Measurements from ENCODE around the gene RUFY4.

Gene RUFY4

DNA sequence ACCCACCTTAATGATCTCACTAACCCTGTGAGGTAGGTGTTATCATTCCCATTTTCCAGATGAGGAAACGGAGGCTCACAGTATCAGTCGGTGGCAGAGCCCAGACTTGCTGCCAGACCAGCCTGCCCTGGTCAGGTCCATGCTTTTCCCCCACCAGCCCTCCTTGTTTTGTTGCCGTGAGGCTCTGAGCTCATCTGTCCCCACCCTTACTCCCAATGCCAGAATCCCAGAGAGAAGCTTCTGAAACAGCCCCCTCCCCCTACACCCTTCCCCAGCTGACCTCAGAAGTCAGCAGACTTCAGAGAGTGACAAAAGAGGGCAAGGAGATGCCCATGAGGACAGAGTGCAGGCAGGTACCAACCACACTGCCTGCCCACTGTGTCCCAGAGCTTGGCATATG is 45.4 kb upstream of the RUFY4 start:
- H3K27ac ChIP-seq (ENCODE audit: low read length), result no peak overlapping the region
- H3K27me3 ChIP-seq (ENCODE audit: low read depth, low read length), result no peaks in the 10 kb centered on the region
- H2AFZ ChIP-seq (ENCODE audit: low read depth, low read length), result no peak overlapping the region
- H3K9me3 ChIP-seq (ENCODE audit: insufficient read depth, low read length), result no peaks in the 10 kb centered on the region
- no peaks in the 10 kb centered on the region for H3K36me3 ChIP-seq (replicated peaks; ENCODE audit: low read depth, low read length)
- no peaks in the 10 kb centered on the region for H4K20me1 ChIP-seq (ENCODE audit: insufficient read depth, low read length)
- TF ChIP-seq EZH2phosphoT487 (IDR thresholded peaks at IDR 0.05; ENCODE audit: low read depth) (no peak), CTCF (IDR thresholded peaks at IDR 0.05; ENCODE audit: low read depth, low read length) (no peak)
- H3K9ac ChIP-seq (ENCODE audit: low read length), result no peak overlapping the region
- no peak overlapping the region for H3K4me2 ChIP-seq (ENCODE audit: low read length)
- H3K4me1 ChIP-seq (ENCODE audit: low read length), result peaks cover 5% of the 10 kb centered on the region
- H3K79me2 ChIP-seq (ENCODE audit: low read length), result no peaks in the 10 kb centered on the region
- H3K4me3 ChIP-seq (ENCODE audit: low read length), result no peak overlapping the region

GRCh38 chr2:218024336-218024735 is 44.7 kb upstream of the RUFY4 start:
- Histone ChIP-seq H3K9me3 (ENCODE audit: insufficient read depth, low read length) (no peaks in the 10 kb centered on the region), H3K4me3 (ENCODE audit: low read length) (no peak overlapping the region), H2AFZ (ENCODE audit: low read depth, low read length) (no peak overlapping the region), H3K27me3 (ENCODE audit: low read depth, low read length) (no peaks in the 10 kb centered on the region), H4K20me1 (ENCODE audit: insufficient read depth, low read length) (no peaks in the 10 kb centered on the region), H3K4me2 (ENCODE audit: low read length) (no peak overlapping the region), H3K4me1 (ENCODE audit: low read length) (peaks cover 2% of the 10 kb centered on the region), H3K27ac (ENCODE audit: low read length) (no peak overlapping the region), H3K9ac (ENCODE audit: low read length) (no peak overlapping the region), H3K36me3 (replicated peaks; ENCODE audit: low read depth, low read length) (no peaks in the 10 kb centered on the region), H3K79me2 (ENCODE audit: low read length) (no peaks in the 10 kb centered on the region)
- TF ChIP-seq EZH2phosphoT487 (IDR thresholded peaks at IDR 0.05; ENCODE audit: low read depth) (no peak), CTCF (IDR thresholded peaks at IDR 0.05; ENCODE audit: low read depth, low read length) (no peak)

DNA sequence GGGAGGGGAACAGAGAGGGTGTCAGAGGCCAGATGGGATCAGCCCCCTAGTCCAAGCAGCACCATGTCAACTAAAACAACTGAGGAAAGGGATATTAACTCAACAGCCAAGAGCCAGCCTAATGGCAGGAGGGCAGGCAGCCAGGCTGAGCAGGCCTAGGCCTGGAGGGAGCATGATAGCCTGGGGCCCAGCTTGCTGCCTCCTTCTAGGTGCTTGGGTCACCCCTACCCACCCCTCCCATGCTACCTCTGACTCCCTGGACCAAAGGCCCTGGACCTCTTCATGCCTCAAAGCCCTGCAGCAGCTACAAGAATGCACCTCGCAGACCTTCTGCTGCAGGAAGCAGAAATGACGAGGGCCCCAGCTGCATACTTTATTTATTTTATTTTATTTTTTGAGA is 44.2 kb upstream of the RUFY4 start:
- TF ChIP-seq CTCF (IDR thresholded peaks at IDR 0.05; ENCODE audit: low read depth, low read length), result no peak
- H3K27ac ChIP-seq (ENCODE audit: low read length), result no peak overlapping the region
- H4K20me1 ChIP-seq (ENCODE audit: insufficient read depth, low read length), result no peaks in the 10 kb centered on the region
- H3K4me2 ChIP-seq (ENCODE audit: low read length), result no peak overlapping the region
- H3K9ac ChIP-seq (ENCODE audit: low read length), result no peak overlapping the region
- H3K27me3 ChIP-seq (ENCODE audit: low read depth, low read length), result no peaks in the 10 kb centered on the region
- H3K9me3 ChIP-seq (ENCODE audit: insufficient read depth, low read length), result no peaks in the 10 kb centered on the region
- H3K4me3 ChIP-seq (ENCODE audit: low read length), result no peak overlapping the region
- no peaks in the 10 kb centered on the region; the same call in 1 of the 2 replicates for H3K4me1 ChIP-seq (ENCODE audit: low read length)
- no peak overlapping the region for H2AFZ ChIP-seq (ENCODE audit: low read depth, low read length)
- H3K36me3 ChIP-seq (replicated peaks; ENCODE audit: low read depth, low read length), result no peaks in the 10 kb centered on the region
- no peaks in the 10 kb centered on the region for H3K79me2 ChIP-seq (ENCODE audit: low read length)

GRCh38 chr2:218026244-218026643 is 42.8 kb upstream of the RUFY4 start:
- no peaks in the 10 kb centered on the region for H4K20me1 ChIP-seq (ENCODE audit: insufficient read depth, low read length)
- no peaks in the 10 kb centered on the region for H3K9me3 ChIP-seq (ENCODE audit: insufficient read depth, low read length)
- no peaks in the 10 kb centered on the region for H3K4me1 ChIP-seq (ENCODE audit: low read length)
- no peak overlapping the region for H3K4me2 ChIP-seq (ENCODE audit: low read length)
- H3K27me3 ChIP-seq (ENCODE audit: low read depth, low read length), result 0 out of 2 replicates have a peak, but pooled peaks cover 2% of the 10 kb centered on the region
- no peak overlapping the region for H3K4me3 ChIP-seq (ENCODE audit: low read length)
- H3K27ac ChIP-seq (ENCODE audit: low read length), result no peak overlapping the region
- H3K36me3 ChIP-seq (replicated peaks; ENCODE audit: low read depth, low read length), result no peaks in the 10 kb centered on the region
- no peak overlapping the region for H2AFZ ChIP-seq (ENCODE audit: low read depth, low read length)
- no peak overlapping the region for H3K9ac ChIP-seq (ENCODE audit: low read length)
- no peak for TF ChIP-seq EZH2phosphoT487 (IDR thresholded peaks at IDR 0.05; ENCODE audit: low read depth)
- TF ChIP-seq CTCF (IDR thresholded peaks at IDR 0.05; ENCODE audit: low read depth, low read length), result no peak
- no peaks in the 10 kb centered on the region for H3K79me2 ChIP-seq (ENCODE audit: low read length)

Measured in OCI-LY3 (cell line).